NCI-H128 (cell line): ENCODE measurements around the gene ARHGEF26.

Source experiments
- DNase-seq: peaks from one replicate; lab custom pipeline; 2025; ENCODE audit not compliant: unreplicated experiment; lab: John Stamatoyannopoulos, UW

ARHGEF26 gene

GRCh38 chr3:154112146-154112852 is 8.9 kb upstream of the ARHGEF26 start:
- DNase-seq, result no peak

GRCh38 chr3:154113609-154114008 is 7.6 kb upstream of the ARHGEF26 start:
- DNase-seq, result no peak

GRCh38 chr3:154115332-154115731 is 5.9 kb upstream of the ARHGEF26 start:
- no peak for DNase-seq

- no peak for DNase-seq
Measured at GRCh38 chr3:154119951-154120350, 1.2 kb upstream of the ARHGEF26 start.

- no peak for DNase-seq
Measured at GRCh38 chr3:154121701-154122551, 736 bp downstream of the ARHGEF26 start.

GRCh38 chr3:154122552-154122911 is 1.3 kb downstream of the ARHGEF26 start:
- DNase-seq, result no peak

- no peak for DNase-seq
Measured at GRCh38 chr3:154122912-154123559, 1.8 kb downstream of the ARHGEF26 start.

- no peak for DNase-seq
Measured at GRCh38 chr3:154123906-154124305, 2.7 kb downstream of the ARHGEF26 start.

- no peak for DNase-seq
Measured at GRCh38 chr3:154125378-154126030, 4.3 kb downstream of the ARHGEF26 start.

GRCh38 chr3:154126651-154127050 is 5.5 kb downstream of the ARHGEF26 start:
- no peak for DNase-seq

- DNase-seq, result no peak
Measured at GRCh38 chr3:154129625-154130024, 8.4 kb downstream of the ARHGEF26 start.

GRCh38 chr3:154130540-154130939 is 9.3 kb downstream of the ARHGEF26 start:
- no peak for DNase-seq

GRCh38 chr3:154131830-154132229 is 10.6 kb downstream of the ARHGEF26 start:
- no peak for DNase-seq

GRCh38 chr3:154132777-154133375 is 11.7 kb downstream of the ARHGEF26 start:
- DNase-seq, result no peak

- DNase-seq, result no peak
Measured at GRCh38 chr3:154135511-154136173, 14.5 kb downstream of the ARHGEF26 start.

- DNase-seq, result no peak
Measured at GRCh38 chr3:154137036-154137435, 15.8 kb downstream of the ARHGEF26 start.

- no peak for DNase-seq
Measured at GRCh38 chr3:154139996-154140436, 18.8 kb downstream of the ARHGEF26 start.

GRCh38 chr3:154142608-154143007 is 21.4 kb downstream of the ARHGEF26 start:
- no peak for DNase-seq

GRCh38 chr3:154143873-154144272 is 22.7 kb downstream of the ARHGEF26 start:
- no peak for DNase-seq

GRCh38 chr3:154144825-154145465 is 23.8 kb downstream of the ARHGEF26 start:
- DNase-seq, result no peak
